Breast epithelium (tissue), 4 donors: ENCODE measurements around the gene RELL2. TPM values are rescaled to one million over a fixed set of nuclear protein-coding genes. Genes with fewer than 3 reads are reported as not detected.

Experiments
- DNase-seq, 2 donors: peaks; one replicate each; pipeline ENCODE4 v3.0.0-alpha.2; 2019; ENCODE audit warnings: low spot score in 2 of 2
- H3K27ac ChIP-seq, 2 donors: fragments of 200-600 bp; sonication (generic) in 1 of 2; one replicate each; pipeline ENCODE4 v1.5.1; 2016 to 2019; ENCODE audit warnings: mild to moderate bottlenecking in 1 of 2
- H3K27me3 ChIP-seq, 2 donors: fragments of 200-600 bp; sonication (generic) in 1 of 2; one replicate each; pipeline versions ENCODE4 v1.5.1 to v1.6.0; 2017 to 2019; ENCODE audit warnings: control low read depth in 1 of 2, mild to moderate bottlenecking in 1 of 2
- H3K36me3 ChIP-seq: fragments of 200-600 bp; one replicate; pipeline ENCODE4 v1.5.1; 2019
- H3K4me1 ChIP-seq, 2 donors: fragments of 200-600 bp; sonication (generic); one replicate each; pipeline ENCODE4 v1.5.1; 2016 to 2019; ENCODE audit warnings: control low read depth in 1 of 2
- H3K4me3 ChIP-seq, 3 donors: fragments of 200-600 bp; sonication (generic); 1 replicate in 2 of 3; 2 replicates in 1 of 3; pipeline ENCODE4 v1.5.1; 2016 to 2019; ENCODE audit warnings: mild to moderate bottlenecking in 3 of 3, moderate library complexity in 2 of 3
- H3K9me3 ChIP-seq, 2 donors: fragments of 200-600 bp; sonication (generic) in 1 of 2; one replicate each; pipeline ENCODE4 v1.5.1; 2016 to 2019; ENCODE audit warnings: control low read depth in 1 of 2
- CTCF ChIP-seq, 3 donors: fragments of 450-650 bp; IDR thresholded peaks; one replicate each; pipeline ENCODE4 v1.5.1; 2016 to 2017; ENCODE audit warnings: antibody characterized with exemption in 3 of 3, mild to moderate bottlenecking in 3 of 3, moderate library complexity in 3 of 3
- POLR2A ChIP-seq: fragments of 450-650 bp; IDR thresholded peaks from one replicate; pipeline ENCODE4 v1.6.1; 2016; ENCODE audit warnings: antibody characterized with exemption, mild to moderate bottlenecking, moderate library complexity
- POLR2AphosphoS5 ChIP-seq, 3 donors: sonication (generic); formaldehyde crosslinking; IDR thresholded peaks; one replicate each; pipeline ENCODE4 v1.6.1; 2017; ENCODE audit warnings: antibody characterized with exemption in 3 of 3
- intact Hi-C: fragments of 100-400 bp; cut with DNase I; formaldehyde crosslinking; loops from one replicate; pipeline ENCODE4 v1.15.1; 2023; ENCODE audit warnings: low total_unique reads
- total RNA-seq, 3 donors: library from RNA; depleted of rRNA; stranded (reverse); fragments of >200 nt; gene quantifications; one replicate each; pipeline ENCODE4 v1.1.0, GENCODE V29; 2016

The RELL2 gene
- total RNA-seq, 3 donors from 2014 or later, result 1.3 to 4.3 (median 4.0) TPM

GRCh38 chr5:141663506-141663905 is 26.7 kb downstream of the RELL2 start:
- intact Hi-C loops, result no loop called here
- TF ChIP-seq POLR2A (no peak), CTCF (IDR thresholded peaks at IDR 0.05) (no peak), POLR2AphosphoS5 (IDR thresholded peaks at IDR 0.05) (no peak)
- Histone ChIP-seq H3K4me1 (no peaks in the 10 kb centered on the region), H3K36me3 (no peaks in the 10 kb centered on the region), H3K27me3 (no peaks in the 10 kb centered on the region), H3K4me3 (no peak overlapping the region), H3K27ac (no peak overlapping the region), H3K9me3 (no peaks in the 10 kb centered on the region)
- no peak for DNase-seq

GRCh38 chr5:141664733-141665461 is 28.1 kb downstream of the RELL2 start:
- DNase-seq, result peak; percentile 61 to 77
- Histone ChIP-seq H3K36me3 (no peaks in the 10 kb centered on the region), H3K4me3 (no peak overlapping the region), H3K27ac (no peak overlapping the region), H3K4me1 (no peaks in the 10 kb centered on the region), H3K9me3 (no peaks in the 10 kb centered on the region), H3K27me3 (no peaks in the 10 kb centered on the region)
- intact Hi-C loops, result no loop called here
- TF ChIP-seq POLR2A (no peak), CTCF (IDR thresholded peaks at IDR 0.05) (peak; percentile 63 to 84 (median 70))

- DNase-seq, result no peak
- Histone ChIP-seq H3K27ac (no peak overlapping the region), H3K36me3 (no peaks in the 10 kb centered on the region), H3K4me1 (no peaks in the 10 kb centered on the region), H3K9me3 (no peaks in the 10 kb centered on the region), H3K4me3 (no peak overlapping the region), H3K27me3 (no peaks in the 10 kb centered on the region)
- intact Hi-C loops, result no loop called here
- TF ChIP-seq POLR2AphosphoS5 (IDR thresholded peaks at IDR 0.05) (no peak), POLR2A (no peak), CTCF (IDR thresholded peaks at IDR 0.05) (no peak)
Measured at GRCh38 chr5:141665995-141666940, 29.5 kb downstream of the RELL2 start.

GRCh38 chr5:141668601-141669265 is 31.9 kb downstream of the RELL2 start:
- intact Hi-C loops, result no loop called here
- Histone ChIP-seq H3K4me1 (no peaks in the 10 kb centered on the region), H3K36me3 (no peaks in the 10 kb centered on the region), H3K27me3 (no peaks in the 10 kb centered on the region), H3K4me3 (no peak overlapping the region), H3K27ac (no peak overlapping the region), H3K9me3 (no peaks in the 10 kb centered on the region)
- DNase-seq, result no peak
- no peak for TF ChIP-seq CTCF (IDR thresholded peaks at IDR 0.05)
- TF ChIP-seq POLR2A, result no peak
- TF ChIP-seq POLR2AphosphoS5 (IDR thresholded peaks at IDR 0.05), result no peak
